HL-60 (cell line): ENCODE data around the gene NALCN.

ENCODE experiments used
- DNase-seq, 2 experiments: peaks; one replicate each; pipeline ENCODE4 v3.0.0-alpha.2; 2010 to 2020; ENCODE audit warnings: low read depth in 1 of 2, low spot score in 1 of 2
- H3K27ac ChIP-seq: fragments of 250-450 bp; sonication (Bioruptor Pico); replicated peaks from 2 replicates; pipeline ENCODE4 v1.5.1; 2020; ENCODE audit warnings: mild to moderate bottlenecking, moderate library complexity
- H3K27me3 ChIP-seq: fragments of 250-450 bp; sonication (Bioruptor Pico); 2 replicates; pipeline ENCODE4 v1.5.1; 2021; ENCODE audit warnings: mild to moderate bottlenecking, moderate library complexity; ENCODE audit not compliant: insufficient read depth, poor library complexity, severe bottlenecking
- H3K4me3 ChIP-seq: replicated peaks from 2 replicates; pipeline ENCODE4 v1.5.1; 2011; ENCODE audit warnings: mild to moderate bottlenecking, control low read depth, low read length; ENCODE audit not compliant: insufficient read depth
- CTCF ChIP-seq: IDR thresholded peaks from one replicate; pipeline ENCODE4 v1.5.1; 2011; ENCODE audit warnings: low read length, control low read depth, inconsistent platforms; ENCODE audit not compliant: insufficient read depth
- GABPA ChIP-seq: IDR thresholded peaks from 2 replicates; pipeline ENCODE4 v1.6.1; 2012; ENCODE audit warnings: low read depth
- POLR2AphosphoS5 ChIP-seq: IDR thresholded peaks from 2 replicates; pipeline ENCODE4 v1.6.1; 2012; ENCODE audit warnings: low read depth
- REST ChIP-seq: IDR thresholded peaks from 2 replicates; pipeline ENCODE4 v1.6.1; 2012; ENCODE audit warnings: low read depth; ENCODE audit not compliant: insufficient replicate concordance
- SPI1 ChIP-seq: IDR thresholded peaks from 2 replicates; pipeline ENCODE4 v1.6.1; 2012; ENCODE audit warnings: low read depth, mild to moderate bottlenecking, borderline replicate concordance

Gene NALCN

GRCh38 chr13:101300531-101300930 lies 115.8 kb downstream of the NALCN start:
- no peak overlapping the region for H3K27ac ChIP-seq
- H3K27me3 ChIP-seq = no peaks in the 10 kb centered on the region

GRCh38 chr13:101298517-101298916 lies 117.8 kb downstream of the NALCN start:
- TF ChIP-seq CTCF = no peak
- DNase-seq = no peak

More at GRCh38 chr13:101300531-101300930, 115.8 kb downstream of the NALCN start:
- DNase-seq = no peak
- TF ChIP-seq SPI1 = no peak
- TF ChIP-seq GABPA = no peak
- TF ChIP-seq POLR2AphosphoS5 = no peak
- no peak for TF ChIP-seq CTCF
- TF ChIP-seq REST = no peak
- no peak overlapping the region for H3K4me3 ChIP-seq

GRCh38 chr13:101297794-101298193 lies 118.5 kb downstream of the NALCN start:
- H3K27ac ChIP-seq = no peak overlapping the region
- no peaks in the 10 kb centered on the region for H3K27me3 ChIP-seq
- no peak overlapping the region for H3K4me3 ChIP-seq
- DNase-seq = no peak
- TF ChIP-seq GABPA (no peak), POLR2AphosphoS5 (no peak), REST (no peak), SPI1 (no peak), CTCF (no peak)

More at GRCh38 chr13:101298517-101298916, 117.8 kb downstream of the NALCN start:
- no peaks in the 10 kb centered on the region for H3K27me3 ChIP-seq
- H3K4me3 ChIP-seq = no peak overlapping the region
- no peak overlapping the region for H3K27ac ChIP-seq

GRCh38 chr13:101292711-101293110 lies 123.6 kb downstream of the NALCN start:
- DNase-seq = no peak
- H3K27ac ChIP-seq = no peak overlapping the region
- H3K27me3 ChIP-seq = no peaks in the 10 kb centered on the region
- TF ChIP-seq SPI1 = no peak
- no peak overlapping the region for H3K4me3 ChIP-seq
